Activated B cell treated with CpG ODN at 0.5 μM for 24 hours (primary cell): Measurements from ENCODE around the gene IFNB1. TPM values are rescaled to one million over a fixed set of nuclear protein-coding genes. Genes with fewer than 3 reads are reported as not detected.

Source experiments
- ATAC-seq: fragments of 200-7000 bp; cut with Tn5 transposase; one replicate; pipeline ENCODE4 v1.10.0; 2021; ENCODE audit warnings: low read depth, mild to moderate bottlenecking, moderate library complexity
- CTCF ChIA-PET: fragments of 350-600 bp; sonication (Branson Sonifier 250); formaldehyde crosslinking; loops from one replicate; lab custom pipeline; 2021; ENCODE audit warnings: antibody characterized with exemption; lab: Charles Lee
- POLR2A ChIA-PET: fragments of 350-600 bp; sonication (Branson Sonifier 250); formaldehyde crosslinking; loops from one replicate; lab custom pipeline; 2021; ENCODE audit warnings: antibody characterized with exemption; lab: Charles Lee
- DNase-seq: peaks from one replicate; pipeline ENCODE4 v3.0.0; 2022
- H3K27ac Mint-ChIP-seq: one replicate; pipeline ENCODE4 v1.8.0; 2020; ENCODE audit warnings: mixed read lengths
- H3K27me3 Mint-ChIP-seq: one replicate; pipeline ENCODE4 v1.8.0; 2021; ENCODE audit warnings: mixed read lengths
- H3K36me3 Mint-ChIP-seq: one replicate; pipeline ENCODE4 v1.8.0; 2021; ENCODE audit warnings: low read depth, mixed read lengths
- H3K4me1 Mint-ChIP-seq: one replicate; pipeline ENCODE4 v1.8.0; 2021; ENCODE audit warnings: mixed read lengths
- H3K4me3 Mint-ChIP-seq: one replicate; pipeline ENCODE4 v1.8.0; 2020; ENCODE audit warnings: mild to moderate bottlenecking, mixed read lengths
- H3K9me3 Mint-ChIP-seq: one replicate; pipeline ENCODE4 v1.8.0; 2020; ENCODE audit warnings: mixed read lengths
- intact Hi-C: fragments of 100-400 bp; cut with micrococcal nuclease; formaldehyde crosslinking; loops from one replicate; pipeline ENCODE4 v1.15.1; 2024
- total RNA-seq: library from RNA; stranded (reverse); gene quantifications from 2 replicates; pipeline ENCODE4 v1.2.3, GENCODE V29; 2022
- TF ChIP-seq, protein P1 (sequence below): fragments of 200-600 bp; IDR thresholded peaks from one replicate; pipeline ENCODE4 v1.8.0; 2022; ENCODE audit warnings: antibody characterized with exemption, mild to moderate bottlenecking

The IFNB1 gene
- total RNA-seq, 1 donor from 2014 or later, result not detected

DNA sequence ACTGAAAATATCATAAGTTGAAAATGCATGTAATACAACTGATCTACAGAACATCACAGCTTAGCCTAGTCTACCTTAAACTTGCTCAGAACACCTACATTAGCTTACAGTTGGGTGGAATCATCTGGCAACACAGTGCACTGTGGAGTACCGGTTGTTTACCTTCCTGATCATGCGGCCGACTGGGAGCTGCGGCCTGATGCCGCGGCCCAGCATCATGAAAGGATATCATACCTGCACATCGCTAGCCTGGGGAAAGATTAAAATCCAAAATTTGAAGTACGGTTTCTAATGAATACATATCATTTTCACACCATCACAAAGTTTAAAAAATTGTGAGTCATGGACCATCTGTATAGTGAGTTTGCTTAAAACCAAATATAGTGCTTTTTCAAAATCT, 48.1 kb downstream of the IFNB1 start:
- Mint-ChIP-seq H3K9me3 (no peaks in the 10 kb centered on the region), H3K27ac (no peak overlapping the region), H3K36me3 (peaks cover 14% of the 10 kb centered on the region), H3K4me1 (peaks cover 17% of the 10 kb centered on the region), H3K4me3 (no peak overlapping the region), H3K27me3 (no peaks in the 10 kb centered on the region)
- POLR2A ChIA-PET, result interaction anchor here (0.8 kb wide), 1 partner anchor 11 kb away, joined by 3 read pairs; no protein-coding TSS in a partner anchor
- TF ChIP-seq, protein P1, sequence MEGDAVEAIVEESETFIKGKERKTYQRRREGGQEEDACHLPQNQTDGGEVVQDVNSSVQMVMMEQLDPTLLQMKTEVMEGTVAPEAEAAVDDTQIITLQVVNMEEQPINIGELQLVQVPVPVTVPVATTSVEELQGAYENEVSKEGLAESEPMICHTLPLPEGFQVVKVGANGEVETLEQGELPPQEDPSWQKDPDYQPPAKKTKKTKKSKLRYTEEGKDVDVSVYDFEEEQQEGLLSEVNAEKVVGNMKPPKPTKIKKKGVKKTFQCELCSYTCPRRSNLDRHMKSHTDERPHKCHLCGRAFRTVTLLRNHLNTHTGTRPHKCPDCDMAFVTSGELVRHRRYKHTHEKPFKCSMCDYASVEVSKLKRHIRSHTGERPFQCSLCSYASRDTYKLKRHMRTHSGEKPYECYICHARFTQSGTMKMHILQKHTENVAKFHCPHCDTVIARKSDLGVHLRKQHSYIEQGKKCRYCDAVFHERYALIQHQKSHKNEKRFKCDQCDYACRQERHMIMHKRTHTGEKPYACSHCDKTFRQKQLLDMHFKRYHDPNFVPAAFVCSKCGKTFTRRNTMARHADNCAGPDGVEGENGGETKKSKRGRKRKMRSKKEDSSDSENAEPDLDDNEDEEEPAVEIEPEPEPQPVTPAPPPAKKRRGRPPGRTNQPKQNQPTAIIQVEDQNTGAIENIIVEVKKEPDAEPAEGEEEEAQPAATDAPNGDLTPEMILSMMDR, result no peak
- CTCF ChIA-PET, result interaction anchor here (0.6 to 1.3 kb wide), 2 partner anchors 12 to 426 kb away, joined by 3 read pairs; no protein-coding TSS in a partner anchor
- intact Hi-C loops, result loop anchor here (2.0 to 10.0 kb wide), 3 partner anchors 67 to 775 kb away; partner anchors contain the start of genes MLLT3 and MTAP
- ATAC-seq (no peak), DNase-seq (no peak)

DNA sequence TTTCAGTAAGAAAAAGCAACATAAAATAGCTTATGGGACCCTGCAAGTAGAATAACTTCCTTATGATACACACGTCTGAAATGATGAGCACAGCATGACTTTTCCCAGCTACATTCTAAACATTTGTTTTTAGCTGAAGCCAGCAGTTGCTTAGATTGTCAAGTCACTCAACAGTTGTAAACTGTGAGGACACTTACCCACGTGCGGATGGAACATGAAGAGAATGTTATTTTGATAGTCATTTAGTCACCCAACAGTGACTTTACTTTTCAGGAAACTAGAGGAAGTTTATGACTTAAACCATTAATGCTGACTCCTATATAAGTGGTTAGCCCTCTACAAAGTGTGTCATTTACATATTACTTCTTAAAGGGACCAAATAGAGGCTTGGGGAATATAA, 49.3 kb downstream of the IFNB1 start:
- H3K4me3 Mint-ChIP-seq, result no peak overlapping the region
- ATAC-seq (no peak), DNase-seq (no peak)
- H3K9me3 Mint-ChIP-seq, result no peaks in the 10 kb centered on the region
- intact Hi-C loops, result no loop called here
- H3K36me3 Mint-ChIP-seq, result peaks cover 19% of the 10 kb centered on the region
- TF ChIP-seq, protein P1, result no peak
- H3K27me3 Mint-ChIP-seq, result no peaks in the 10 kb centered on the region
- peaks cover 24% of the 10 kb centered on the region for H3K4me1 Mint-ChIP-seq
- ChIA-PET CTCF (no interaction called here), POLR2A (no interaction called here)
- H3K27ac Mint-ChIP-seq, result no peak overlapping the region

DNA sequence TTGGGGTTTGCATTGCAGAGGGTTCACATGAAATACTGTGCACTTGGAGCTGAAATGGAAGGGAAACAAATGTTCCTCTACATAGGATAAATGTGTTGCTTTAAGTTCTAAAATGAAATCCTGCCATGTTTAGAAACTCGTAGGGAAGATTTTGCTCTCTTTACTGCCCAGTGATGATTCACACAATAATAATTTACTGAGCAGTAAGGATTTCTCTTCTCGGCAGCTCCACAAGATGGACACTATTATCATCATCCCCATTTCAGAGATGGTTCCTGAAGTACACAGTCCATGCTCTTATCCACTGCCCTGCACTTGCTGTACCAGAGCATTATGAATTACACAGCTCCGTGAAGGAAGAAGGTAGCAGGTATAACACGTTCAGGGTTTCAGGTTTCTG, 50.4 kb downstream of the IFNB1 start:
- Mint-ChIP-seq H3K4me1 (peaks cover 17% of the 10 kb centered on the region), H3K27ac (no peak overlapping the region), H3K4me3 (no peak overlapping the region), H3K9me3 (no peaks in the 10 kb centered on the region), H3K27me3 (no peaks in the 10 kb centered on the region), H3K36me3 (peaks cover 24% of the 10 kb centered on the region)
- ATAC-seq (no peak), DNase-seq (no peak)
- ChIA-PET CTCF (no interaction called here), POLR2A (no interaction called here)
- intact Hi-C loops, result no loop called here
- TF ChIP-seq, protein P1, result no peak

Other genes with a start within 250 kb of the IFNB1 start
- 3.3 and 4.1 TPM in 2 replicates for gene HACD4, start 46.3 kb downstream of the IFNB1 start, total RNA-seq
- not detected in 2 replicates for gene IFNW1, start 63.9 kb upstream of the IFNB1 start, total RNA-seq
- gene IFNA21, start 88.7 kb upstream of the IFNB1 start, total RNA-seq, result not detected in 2 replicates
- not detected in 2 replicates for gene IFNA4, start 109.6 kb upstream of the IFNB1 start, total RNA-seq
- gene IFNA7, start 124.3 kb upstream of the IFNB1 start, total RNA-seq, result not detected in 2 replicates
- gene IFNA10, start 129.2 kb upstream of the IFNB1 start, total RNA-seq, result not detected in 2 replicates
- not detected in 2 replicates for gene IFNA16, start 139.4 kb upstream of the IFNB1 start, total RNA-seq
- not detected in 2 replicates for gene IFNA17, start 150.3 kb upstream of the IFNB1 start, total RNA-seq
- gene IFNA14, start 162.1 kb upstream of the IFNB1 start, total RNA-seq, result not detected in 2 replicates
- not detected in 2 replicates for gene IFNA5, start 227.4 kb upstream of the IFNB1 start, total RNA-seq